Suppressor macrophage (primary cell): Measurements from ENCODE around the gene CPHXL2.
A peak's percentile ranks its signal among the peaks of the same experiment; 100 is the strongest.

ENCODE experiments used
- DNase-seq, 4 experiments: peaks; one replicate each; pipeline ENCODE4 v3.0.0-alpha.2; 2020 to 2022
- total RNA-seq, 17 experiments: gene quantifications; one replicate each; lab custom pipeline; 2026; ENCODE audit warnings: mixed read lengths in 6 of 17, inconsistent platforms in 3 of 17; lab: John Stamatoyannopoulos, UW

The CPHXL2 gene
- total RNA-seq = 0 to 0.66 (median 0) reads per million in 17 experiments

DNA sequence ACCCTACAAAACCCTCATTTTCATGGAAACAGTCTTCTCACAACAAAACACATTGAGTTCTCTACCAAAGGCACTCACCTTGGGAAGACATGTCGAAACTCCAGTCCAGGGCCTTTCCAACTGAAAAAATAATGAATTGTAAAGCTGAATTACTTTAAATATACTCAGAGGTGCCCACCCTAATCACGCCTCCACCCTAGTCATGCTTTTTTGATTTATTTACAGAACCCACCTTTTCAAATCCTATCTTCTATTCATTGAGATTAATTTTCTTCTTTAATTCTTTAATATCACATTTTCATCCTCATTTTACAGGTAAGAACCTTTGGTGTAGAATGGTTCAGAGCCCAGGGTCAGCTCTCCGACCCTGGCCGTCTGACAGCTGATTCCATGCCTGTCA, at the start of gene CPHXL2:
Gene CPHXL2, minus strand, starts transcription at position 101 of the 400 bp plus-strand sequence. Its CDS starts 10 bp downstream, at position 91.
- no peak for DNase-seq

DNA sequence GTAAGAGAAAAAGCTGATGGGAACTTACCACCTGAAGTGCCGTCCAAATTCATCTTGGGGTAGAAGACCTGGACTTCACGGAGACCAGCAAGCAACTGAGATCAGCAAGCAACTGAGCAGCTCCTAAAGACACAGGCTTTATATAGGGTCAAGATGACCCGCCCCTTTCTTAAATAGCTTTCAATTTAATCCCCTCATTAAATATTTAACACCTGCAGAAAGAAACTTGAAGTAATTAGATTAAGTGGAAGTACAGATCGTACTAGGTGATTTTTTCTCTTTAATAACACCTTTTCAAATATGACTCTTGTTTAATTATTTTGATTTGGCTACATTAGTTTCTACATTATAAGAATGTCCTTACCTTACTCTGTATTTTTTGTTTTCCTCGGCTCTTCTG, 49.6 kb upstream of the CPHXL2 start, which contains the start of gene CPHXL:
Gene CPHXL, minus strand, starts transcription at position 101 of the 400 bp plus-strand sequence. Its CDS starts 48 bp downstream, at position 53.
- no peak for DNase-seq

DNA sequence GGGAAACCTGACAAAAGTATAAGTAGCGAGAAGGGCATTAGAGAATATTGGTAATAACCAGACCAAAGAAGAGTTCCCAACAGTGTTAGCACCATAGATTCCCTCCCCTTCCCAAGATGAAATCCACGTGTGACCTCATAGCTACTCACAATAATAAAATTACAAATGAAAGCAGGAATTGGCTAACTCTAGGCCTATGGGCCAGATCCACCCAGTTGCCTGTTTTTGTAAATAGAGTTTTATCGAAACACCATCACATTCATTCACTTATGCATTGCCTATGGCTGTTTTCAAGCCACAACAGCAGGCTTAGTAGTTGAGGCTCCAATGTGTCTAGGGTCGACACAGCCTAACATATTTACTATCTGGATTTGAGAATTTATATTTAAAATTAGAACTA, 41.6 kb upstream of the CPHXL2 start:
- DNase-seq = no peak

DNA sequence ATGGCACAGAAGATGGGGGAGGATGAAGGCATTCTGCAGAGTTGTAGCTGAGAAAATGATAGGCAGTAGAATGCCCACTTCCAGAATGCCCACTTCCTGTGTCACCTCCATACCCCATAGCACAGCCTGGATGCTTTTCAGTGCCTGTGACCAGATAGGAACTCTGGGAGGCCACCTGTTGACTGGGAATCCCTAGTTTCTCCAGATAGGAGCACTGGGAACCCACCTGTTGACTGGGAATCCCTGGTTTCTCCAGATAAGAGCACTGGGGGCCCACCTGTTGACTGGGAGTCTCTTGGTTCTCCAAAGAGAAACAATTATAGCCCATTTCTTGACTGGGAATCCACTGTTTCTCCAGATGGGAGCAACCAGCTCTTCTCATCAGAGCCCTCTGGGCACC, 37.9 kb upstream of the CPHXL2 start:
- DNase-seq = no peak

DNA sequence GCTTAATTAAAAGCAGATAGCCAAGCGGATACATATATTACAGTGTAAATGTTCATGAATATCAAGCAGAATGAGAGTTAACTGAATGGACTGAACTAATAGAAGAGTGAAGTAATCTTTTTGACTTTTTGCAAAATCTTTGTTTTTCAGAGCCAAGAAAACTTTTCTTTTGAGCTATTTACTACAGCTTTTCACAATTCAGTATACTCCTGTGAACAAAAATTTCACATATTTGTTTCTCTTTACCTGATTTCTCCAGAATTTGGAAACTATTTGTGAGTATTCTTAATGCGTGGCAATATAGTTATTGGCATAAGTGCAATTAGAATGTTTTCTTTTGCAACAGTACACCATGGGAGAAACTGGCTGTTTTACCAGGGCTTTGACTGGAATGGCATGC, 33.5 kb upstream of the CPHXL2 start:
- DNase-seq = no peak

DNA sequence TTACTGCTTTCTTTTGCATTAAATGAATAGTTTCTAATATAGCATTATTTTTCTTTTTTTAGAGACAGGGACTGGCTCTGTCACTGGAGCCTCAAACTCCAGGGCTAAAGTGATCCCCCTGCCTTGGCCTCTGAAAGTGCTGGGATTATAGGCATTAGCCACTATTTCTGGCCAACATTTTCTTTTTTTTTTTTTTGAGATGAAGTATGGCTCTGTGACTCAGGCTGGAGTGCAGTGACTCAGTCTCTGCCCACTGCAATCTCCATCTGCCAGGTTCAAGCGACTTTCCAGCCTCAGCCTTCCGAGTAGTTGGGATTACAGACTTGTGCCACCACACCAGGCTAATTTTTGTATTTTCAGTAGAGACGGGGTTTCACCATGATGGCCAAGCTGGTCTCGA, 26.5 kb upstream of the CPHXL2 start:
- no peak for DNase-seq

DNA sequence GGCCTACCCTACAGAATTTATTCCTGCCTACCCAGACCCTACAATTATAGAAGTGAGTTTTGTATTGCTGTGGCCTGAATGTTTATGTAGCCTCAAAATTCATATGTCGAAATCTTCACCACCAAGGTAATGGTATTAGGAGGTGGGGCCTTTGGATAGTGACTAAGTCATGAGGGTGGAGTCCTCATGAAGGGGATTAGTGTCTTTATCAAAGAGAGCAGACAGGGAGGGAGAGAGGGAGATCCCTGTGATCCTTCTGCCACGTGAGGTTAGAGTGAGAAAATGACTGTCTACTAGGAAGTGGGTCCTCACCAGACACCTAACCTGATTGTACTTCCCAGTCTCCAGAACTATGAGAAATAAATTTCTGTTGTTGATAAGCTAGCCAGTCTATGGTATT, 25.4 kb upstream of the CPHXL2 start:
- no peak for DNase-seq

DNA sequence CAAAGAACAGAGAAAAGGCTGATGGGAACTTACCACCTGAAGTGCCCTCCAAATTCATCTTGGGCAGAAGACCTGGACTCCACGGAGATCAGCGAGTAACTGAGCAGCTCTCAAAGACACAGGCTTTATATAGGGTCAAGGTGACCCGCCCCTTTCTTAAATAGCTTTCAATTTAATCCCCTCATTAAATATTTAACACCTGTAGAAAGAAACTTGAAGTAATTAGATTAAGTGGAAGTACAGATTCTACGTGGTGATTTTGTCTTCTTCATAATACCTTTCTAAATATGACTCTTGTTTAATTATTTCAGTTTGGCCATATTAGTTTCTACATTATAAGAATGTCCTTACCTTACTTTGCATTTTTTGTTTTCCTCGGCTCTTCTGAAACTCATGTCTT, 24.6 kb upstream of the CPHXL2 start, which contains the start of gene DUXB:
Gene DUXB, minus strand, starts transcription at position 101 of the 400 bp plus-strand sequence. Its CDS starts 43 bp downstream, at position 58.
- no peak for DNase-seq

DNA sequence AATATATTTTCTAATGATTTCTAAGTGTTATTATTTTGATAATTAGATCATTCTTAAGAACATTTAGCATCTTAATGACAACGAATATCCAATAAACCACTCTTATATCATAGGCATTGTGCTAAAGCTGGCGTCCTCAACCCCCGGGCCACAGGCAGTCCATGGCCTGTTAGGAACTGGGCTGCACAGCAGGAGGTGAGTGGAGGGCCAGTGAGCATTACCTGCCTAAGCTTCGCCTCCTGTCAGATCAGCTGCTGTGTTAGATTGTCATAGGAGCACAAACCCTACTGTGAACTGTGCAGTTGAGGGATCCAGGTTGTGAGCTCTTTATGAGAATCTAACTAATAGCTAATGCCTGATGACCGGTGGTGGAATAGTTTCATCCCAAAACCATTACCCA, 20.8 kb upstream of the CPHXL2 start:
- no peak for DNase-seq

DNA sequence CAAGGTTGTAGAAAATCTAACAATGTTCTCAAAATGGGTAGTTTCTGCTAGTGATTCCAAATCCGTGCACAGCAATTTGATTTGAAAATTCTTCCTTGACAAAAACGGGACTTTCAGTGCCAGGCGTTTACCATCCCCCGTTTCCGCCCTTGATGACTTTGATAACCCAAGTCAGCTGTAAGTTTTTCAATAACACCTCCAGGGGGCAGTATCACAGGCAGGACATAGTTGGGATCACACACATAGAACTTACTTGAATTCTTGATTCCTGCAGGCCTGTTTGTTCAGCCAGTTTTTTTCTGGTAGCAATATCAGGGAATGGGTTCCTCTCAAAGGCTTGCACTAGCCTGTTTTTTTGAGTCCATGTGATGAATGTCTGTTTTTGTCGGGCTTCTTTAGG, 18.9 kb upstream of the CPHXL2 start:
- DNase-seq = peak in 1 of 4 experiments; percentile 2

DNA sequence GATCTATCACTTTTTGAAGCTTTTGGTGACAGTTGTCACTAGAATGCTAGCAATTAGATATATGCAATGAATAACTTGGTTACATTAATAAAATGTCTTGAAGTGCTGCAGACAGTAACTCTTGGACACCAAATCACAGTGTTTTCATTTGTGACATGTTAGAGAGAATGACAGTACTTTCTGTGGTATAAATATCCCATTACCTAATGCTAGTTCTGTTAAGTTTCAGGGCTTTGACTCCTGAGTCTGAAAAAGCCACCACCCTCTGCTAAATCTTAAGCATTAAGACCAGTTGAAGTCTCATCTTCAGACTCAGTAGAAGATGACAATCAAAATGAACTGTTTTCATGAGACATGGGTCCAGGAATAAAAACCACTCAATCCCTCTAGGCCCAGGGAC, 10.6 kb upstream of the CPHXL2 start:
- DNase-seq = no peak

DNA sequence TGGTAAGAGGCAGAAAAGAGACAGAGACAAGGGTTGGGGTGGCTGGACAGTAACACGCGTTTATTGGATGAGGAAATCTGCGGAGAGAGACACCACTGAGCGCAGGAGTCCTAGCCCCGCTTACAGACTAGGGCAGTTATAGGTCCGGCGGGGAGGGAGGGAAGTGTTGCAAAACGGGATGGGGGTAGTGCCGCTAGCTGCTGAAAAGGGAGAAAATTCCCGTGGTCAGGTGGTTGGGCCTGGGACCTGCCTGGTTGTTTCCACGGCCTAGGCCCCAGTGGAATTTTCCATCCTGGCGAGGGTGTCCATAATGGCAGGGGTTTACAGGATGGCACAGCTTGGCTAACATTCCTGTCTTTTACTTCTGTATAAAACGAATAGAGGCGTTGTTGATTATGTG, 5.5 kb upstream of the CPHXL2 start:
- no peak for DNase-seq

DNA sequence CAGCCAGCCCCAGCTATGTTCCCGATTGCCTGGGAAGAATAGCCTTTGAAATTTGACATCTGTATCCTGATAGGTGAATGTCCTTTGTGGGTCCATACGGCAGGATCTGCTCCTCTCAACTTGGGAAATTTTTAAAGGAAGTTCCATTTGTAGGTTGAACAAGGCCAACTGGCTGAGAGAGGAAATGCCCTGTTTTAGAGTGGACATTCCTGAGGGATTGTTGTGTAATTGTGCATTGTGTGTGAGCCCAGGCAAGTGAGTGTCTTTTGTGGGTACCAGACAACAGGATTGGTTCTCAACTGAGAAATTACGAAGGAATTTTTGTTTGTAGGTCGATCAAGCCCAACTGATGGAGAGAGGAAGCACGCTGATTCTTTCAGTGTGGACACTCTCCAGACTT, 2.6 kb upstream of the CPHXL2 start:
- no peak for DNase-seq

DNA sequence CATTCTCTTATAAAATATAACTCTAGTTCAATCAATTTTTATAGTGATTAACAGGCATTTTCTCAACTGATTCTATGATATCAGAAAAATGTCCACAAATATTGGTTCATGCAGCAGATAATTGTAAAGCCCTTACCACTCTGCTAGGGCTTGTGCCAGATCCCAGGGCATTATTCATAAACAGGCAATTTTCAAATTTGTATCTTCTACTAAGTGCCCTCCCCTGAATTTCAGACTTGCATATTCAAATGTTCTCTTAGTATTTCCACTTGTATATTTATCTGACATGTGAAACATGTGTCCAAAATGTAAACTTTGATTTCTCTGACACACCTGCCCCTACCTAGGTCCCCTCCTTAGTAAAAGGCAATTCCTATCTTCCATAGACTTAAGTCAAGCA, 9.3 kb downstream of the CPHXL2 start:
- DNase-seq = no peak

DNA sequence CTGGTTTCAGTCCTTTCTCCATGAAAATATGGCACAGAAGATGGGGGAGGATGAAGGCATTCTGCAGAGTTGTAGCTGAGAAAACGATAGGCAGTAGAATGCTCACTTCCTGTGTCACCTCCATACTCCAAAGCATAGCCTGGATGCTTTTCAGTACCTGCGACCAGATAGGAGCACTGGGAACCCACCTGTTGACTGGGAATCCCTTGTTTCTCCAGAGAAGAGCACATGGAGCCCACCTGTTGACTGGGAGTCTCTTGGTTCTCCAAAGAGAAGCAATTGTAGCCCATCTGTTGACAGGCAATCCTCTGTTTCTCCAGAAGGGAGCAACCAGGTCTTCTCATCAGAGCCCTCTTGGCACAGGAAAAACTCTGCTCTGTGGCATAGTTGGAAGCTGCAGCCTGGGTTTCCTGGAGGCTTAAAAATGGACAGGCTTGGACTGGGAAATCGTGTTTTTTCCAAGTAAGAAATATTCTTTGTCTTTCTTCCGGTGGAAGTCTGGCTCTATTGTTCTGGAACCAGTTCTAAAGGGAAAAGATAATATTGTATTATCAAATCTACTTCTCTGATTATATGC, 16.0 kb downstream of the CPHXL2 start:
- DNase-seq = no peak

DNA sequence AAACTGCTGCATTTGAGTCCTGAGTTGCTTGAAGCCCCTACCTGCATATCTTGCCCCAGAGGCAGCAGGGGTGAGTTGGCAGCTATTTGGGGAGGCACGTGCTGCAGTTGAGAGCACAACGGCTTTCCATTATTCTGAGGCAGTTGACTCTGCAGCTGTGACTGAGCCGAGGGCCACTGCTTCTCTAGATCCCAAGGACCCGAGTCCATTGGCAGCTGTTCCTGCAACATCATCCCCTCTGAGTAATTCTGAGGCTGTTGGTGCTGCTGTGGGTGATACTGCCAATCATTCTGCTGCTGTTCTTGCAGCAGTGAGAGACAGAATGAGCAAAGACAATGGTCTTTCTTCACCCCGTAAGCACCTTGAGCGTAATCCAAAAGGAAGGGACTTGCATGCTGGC, 16.5 kb downstream of the CPHXL2 start:
- no peak for DNase-seq

DNA sequence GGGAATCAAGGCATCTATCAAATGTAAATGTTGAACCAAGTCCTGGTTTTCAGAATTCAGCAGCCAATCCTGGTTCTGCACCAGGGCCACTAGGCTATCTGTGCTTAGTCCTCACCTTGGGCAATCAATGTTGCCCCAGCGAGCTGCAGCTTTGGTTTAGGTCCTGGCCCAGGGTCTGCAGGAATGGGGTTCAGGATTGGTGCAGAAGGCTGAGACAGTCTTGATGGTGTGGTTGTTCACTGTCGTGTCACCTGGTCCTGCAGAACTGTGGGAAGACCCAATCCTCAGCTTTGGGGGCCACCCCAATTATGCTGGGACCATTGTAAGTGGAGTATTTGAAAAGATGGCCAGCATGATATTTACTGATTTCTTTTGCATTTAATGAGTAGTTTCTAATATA, 18.6 kb downstream of the CPHXL2 start:
- no peak for DNase-seq

DNA sequence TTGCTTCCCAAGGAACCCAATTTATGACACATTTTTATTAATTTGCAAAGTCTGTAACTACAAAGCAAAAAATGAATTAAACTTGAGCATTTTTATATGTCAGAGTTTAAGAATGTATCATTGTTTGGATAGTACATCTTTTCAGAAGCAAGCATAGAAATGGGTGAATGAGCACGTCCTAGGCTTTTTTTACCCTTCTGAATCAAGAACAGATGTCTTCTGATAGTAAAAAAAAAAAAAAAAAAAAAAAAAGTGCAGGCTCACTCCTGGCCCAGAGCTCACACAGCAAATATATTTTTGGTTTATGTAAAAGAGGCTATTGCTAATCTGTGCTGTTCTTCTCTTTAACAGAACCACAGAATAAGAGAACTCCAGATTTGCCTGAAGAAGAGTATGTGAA, 22.9 kb downstream of the CPHXL2 start:
- no peak for DNase-seq

DNA sequence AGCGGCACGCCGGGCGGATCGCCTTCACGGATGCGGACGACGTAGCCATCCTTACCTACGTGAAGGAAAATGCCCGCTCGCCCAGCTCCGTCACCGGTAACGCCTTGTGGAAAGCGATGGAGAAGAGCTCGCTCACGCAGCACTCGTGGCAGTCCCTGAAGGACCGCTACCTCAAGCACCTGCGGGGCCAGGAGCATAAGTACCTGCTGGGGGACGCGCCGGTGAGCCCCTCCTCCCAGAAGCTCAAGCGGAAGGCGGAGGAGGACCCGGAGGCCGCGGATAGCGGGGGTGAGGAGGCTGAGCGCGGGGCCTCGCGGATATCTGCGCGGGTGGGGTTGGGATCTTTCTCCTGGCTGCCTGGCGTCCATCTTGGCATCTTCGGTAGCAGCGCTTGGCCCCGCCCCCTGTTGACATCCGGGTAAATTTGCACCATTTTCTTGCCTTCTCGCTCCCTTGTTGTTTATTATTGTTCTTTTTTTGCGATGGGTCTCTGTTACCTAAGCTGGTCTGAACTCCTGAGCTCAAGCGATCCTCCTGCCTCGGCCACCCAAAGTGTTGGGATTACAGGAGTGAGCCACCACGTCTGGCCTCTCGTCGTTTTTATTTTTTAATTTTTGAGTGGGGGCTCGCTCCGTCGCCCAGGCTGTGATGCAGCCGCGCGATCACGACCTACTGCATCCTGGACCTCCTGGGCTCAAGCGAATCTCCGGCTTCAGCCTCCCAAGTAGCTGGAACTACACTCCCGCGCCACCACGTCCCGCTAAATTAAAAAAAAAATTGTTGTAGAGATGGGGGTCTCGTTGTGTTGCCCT, 28.3 kb downstream of the CPHXL2 start:
- peak; percentile 80 to 91 (median 84) for DNase-seq

DNA sequence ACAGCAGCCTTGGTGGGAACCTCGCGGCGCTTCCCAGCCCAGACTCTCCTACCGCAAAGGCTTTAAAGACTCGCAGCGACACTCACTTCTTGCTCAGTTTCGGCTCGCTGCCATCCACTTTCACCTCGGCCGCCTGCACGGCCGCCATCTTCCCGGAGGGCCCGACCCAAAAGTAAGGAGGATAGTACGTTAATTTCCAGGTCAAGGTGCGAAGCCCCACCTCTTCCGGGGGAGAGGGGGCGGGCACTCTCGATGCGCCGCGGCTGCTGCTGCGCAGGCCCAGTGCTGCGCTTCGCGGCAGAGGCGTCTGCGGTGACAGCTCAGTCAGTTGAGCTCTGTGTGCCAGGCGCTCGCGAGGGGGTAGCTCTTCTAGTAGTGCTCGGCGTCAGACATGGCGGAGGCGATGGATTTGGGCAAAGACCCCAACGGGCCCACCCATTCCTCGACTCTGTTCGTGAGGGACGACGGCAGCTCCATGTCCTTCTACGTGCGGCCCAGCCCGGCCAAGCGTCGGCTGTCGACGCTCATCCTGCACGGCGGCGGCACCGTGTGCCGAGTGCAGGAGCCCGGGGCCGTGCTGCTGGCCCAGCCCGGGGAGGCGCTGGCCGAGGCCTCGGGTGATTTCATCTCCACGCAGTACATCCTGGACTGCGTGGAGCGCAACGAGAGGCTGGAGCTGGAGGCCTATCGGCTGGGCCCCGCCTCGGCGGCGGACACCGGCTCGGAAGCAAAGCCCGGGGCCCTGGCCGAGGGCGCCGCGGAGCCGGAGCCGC, 29.1 kb downstream of the CPHXL2 start, which contains the start of the genes KARS1 and TERF2IP:
Gene KARS1, minus strand, starts transcription at position 174 of the 773 bp plus-strand sequence. Its CDS starts 26 bp downstream, at position 148.
Gene TERF2IP, plus strand, starts transcription at position 282 of the 773 bp plus-strand sequence. Its CDS starts 110 bp downstream, at position 392.
- DNase-seq = peak; percentile 94 to 96 (median 96)

DNA sequence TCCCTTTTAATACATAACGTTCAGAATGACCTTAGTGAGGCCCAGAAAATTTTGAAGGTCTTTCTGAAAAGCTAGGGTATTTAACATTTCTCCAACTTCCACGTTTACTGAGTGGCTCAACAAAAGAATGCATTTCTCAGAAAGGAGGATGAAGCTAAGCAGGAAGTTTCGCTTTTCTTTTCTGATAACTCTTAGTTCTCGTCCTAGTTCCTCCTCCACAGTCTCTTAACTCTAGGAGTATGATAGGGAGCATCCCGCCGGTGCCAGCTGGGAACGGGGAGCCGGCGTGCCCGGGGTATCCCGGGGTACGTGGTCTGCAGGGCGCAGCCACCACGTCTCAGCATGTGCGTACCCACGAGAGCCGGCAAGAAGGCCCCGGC, 29.7 kb downstream of the CPHXL2 start:
- no peak for DNase-seq

DNA sequence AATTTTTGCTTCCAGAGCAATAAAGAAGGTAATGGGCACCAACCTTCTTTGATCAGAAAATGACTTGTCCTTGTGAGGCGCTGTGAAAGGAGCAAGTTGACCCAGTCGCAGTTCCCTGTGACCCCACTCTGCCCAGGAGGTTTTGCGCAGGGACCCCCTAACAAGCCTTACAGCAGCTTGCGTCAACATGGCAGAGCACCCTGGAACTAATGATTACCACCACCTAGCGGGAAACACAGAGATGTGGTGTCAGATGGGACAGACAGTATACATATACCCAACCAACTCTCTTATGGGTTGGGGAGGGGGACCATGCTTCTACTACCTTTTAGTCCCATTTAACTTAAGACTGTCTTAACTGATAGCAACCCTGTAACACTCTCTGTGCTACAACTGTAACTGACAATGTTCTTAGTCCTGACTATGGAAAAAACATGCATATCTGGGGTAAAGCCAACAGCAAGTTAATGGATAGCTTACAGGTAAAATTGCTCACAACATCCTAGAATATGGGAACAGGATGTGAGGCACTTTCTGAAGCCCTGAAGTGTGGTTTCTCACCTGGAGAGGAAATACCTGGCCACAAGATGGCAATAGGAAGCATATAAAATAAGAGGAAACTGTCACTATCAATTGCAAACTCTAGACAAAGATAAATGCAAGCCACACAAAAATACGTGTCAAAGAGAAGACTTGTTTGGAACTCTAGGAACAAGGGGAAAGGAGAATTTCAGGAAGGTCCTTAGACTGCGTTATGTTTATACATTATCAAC, 32.4 kb downstream of the CPHXL2 start:
- no peak for DNase-seq
